ENCODE results near the gene SLC35B2.

SLC35B2 gene

GRCh38 chr6:44217332-44218143 lies 39.8 kb downstream of the SLC35B2 start:
- no peak for DNase-seq (ENCODE audit: low read depth)
- TF ChIP-seq, protein P1, sequence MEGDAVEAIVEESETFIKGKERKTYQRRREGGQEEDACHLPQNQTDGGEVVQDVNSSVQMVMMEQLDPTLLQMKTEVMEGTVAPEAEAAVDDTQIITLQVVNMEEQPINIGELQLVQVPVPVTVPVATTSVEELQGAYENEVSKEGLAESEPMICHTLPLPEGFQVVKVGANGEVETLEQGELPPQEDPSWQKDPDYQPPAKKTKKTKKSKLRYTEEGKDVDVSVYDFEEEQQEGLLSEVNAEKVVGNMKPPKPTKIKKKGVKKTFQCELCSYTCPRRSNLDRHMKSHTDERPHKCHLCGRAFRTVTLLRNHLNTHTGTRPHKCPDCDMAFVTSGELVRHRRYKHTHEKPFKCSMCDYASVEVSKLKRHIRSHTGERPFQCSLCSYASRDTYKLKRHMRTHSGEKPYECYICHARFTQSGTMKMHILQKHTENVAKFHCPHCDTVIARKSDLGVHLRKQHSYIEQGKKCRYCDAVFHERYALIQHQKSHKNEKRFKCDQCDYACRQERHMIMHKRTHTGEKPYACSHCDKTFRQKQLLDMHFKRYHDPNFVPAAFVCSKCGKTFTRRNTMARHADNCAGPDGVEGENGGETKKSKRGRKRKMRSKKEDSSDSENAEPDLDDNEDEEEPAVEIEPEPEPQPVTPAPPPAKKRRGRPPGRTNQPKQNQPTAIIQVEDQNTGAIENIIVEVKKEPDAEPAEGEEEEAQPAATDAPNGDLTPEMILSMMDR (IDR thresholded peaks at IDR 0.05; ENCODE audit: low read length, missing control alignments) = no peak
- H3K4me3 ChIP-seq (replicated peaks; ENCODE audit: low read depth, low read length) = no peak overlapping the region

GRCh38 chr6:44216677-44217331 lies 40.5 kb downstream of the SLC35B2 start, which contains the start of gene MYMX:
Gene MYMX (plus strand): TSS chr6:44216926. CDS start chr6:44217472, 546 bp downstream.
- TF ChIP-seq, protein P1 (IDR thresholded peaks at IDR 0.05; ENCODE audit: low read length, missing control alignments) = no peak
- no peak within 1 kb of the TSS for H3K4me3 ChIP-seq (replicated peaks; ENCODE audit: low read depth, low read length)
- DNase-seq (ENCODE audit: low read depth) = no peak

- TF ChIP-seq, protein P1 (IDR thresholded peaks at IDR 0.05; ENCODE audit: low read length, missing control alignments) = no peak
- DNase-seq (ENCODE audit: low read depth) = no peak
- H3K4me3 ChIP-seq (replicated peaks; ENCODE audit: low read depth, low read length) = no peak overlapping the region
These were observed 43.0 kb downstream of the SLC35B2 start for GRCh38 chr6:44214307-44214706.

GRCh38 chr6:44211284-44211683 lies 46.0 kb downstream of the SLC35B2 start:
- no peak overlapping the region for H3K4me3 ChIP-seq (replicated peaks; ENCODE audit: low read depth, low read length)
- DNase-seq (ENCODE audit: low read depth) = no peak
- TF ChIP-seq, protein P1 (IDR thresholded peaks at IDR 0.05; ENCODE audit: low read length, missing control alignments) = no peak

DNA sequence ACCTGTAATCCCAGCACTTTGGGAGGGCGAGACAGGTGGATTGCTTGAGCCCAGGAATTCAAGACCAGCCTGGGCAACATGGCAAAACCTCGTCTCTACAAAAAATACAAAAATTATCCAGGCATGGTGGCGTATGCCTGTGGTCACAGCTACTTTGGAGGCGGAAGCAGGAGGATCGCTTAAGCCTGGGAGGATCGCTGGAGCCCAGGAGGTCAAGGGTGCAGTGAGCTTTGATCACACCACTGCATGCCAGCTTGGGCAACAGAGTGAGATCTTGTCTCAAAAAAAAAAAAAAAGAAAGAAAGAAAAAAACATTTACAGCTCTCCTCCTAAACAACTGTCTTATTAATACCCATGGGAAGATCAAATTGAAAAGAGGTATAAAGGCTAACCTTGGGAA lies 49.4 kb downstream of the SLC35B2 start:
- no peak for DNase-seq (ENCODE audit: low read depth)
- TF ChIP-seq, protein P1 (IDR thresholded peaks at IDR 0.05; ENCODE audit: low read length, missing control alignments) = no peak

More for the DNA sequence above, 49.4 kb downstream of the SLC35B2 start:
- no peak overlapping the region for H3K4me3 ChIP-seq (replicated peaks; ENCODE audit: low read depth, low read length)

Measured in fibroblast of pulmonary artery (primary cell).